CD4-positive, CD25-positive, alpha-beta regulatory T cell (primary cell): ENCODE measurements around the gene BEGAIN. TPM values are rescaled to one million over a fixed set of nuclear protein-coding genes. Genes with fewer than 3 reads are reported as not detected.
A peak's percentile ranks its signal among the peaks of the same experiment; 100 is the strongest.

ENCODE experiments used
- ATAC-seq, 2 donors: fragments of 150-1000 bp; cut with Tn5 transposase; one replicate each; pipeline ENCODE4 v1.10.0; 2021; ENCODE audit warnings: low read depth in 2 of 2, moderate number of reproducible peaks in 2 of 2, moderate library complexity in 1 of 2
- DNase-seq, 3 donors: peaks; one replicate each; pipeline versions ENCODE4 v3.0.0 to v3.0.0-alpha.2; 2012 to 2022; ENCODE audit warnings: mixed read lengths in 1 of 3
- H3K27ac ChIP-seq: one replicate; pipeline ENCODE4 v1.7.0; 2013; ENCODE audit warnings: mild to moderate bottlenecking, low read length; ENCODE audit not compliant: insufficient read depth, poor library complexity, severe bottlenecking
- H3K27me3 ChIP-seq: one replicate; pipeline ENCODE4 v1.7.0; 2013; ENCODE audit warnings: low read length; ENCODE audit not compliant: control insufficient read depth, insufficient read depth
- H3K36me3 ChIP-seq: one replicate; pipeline ENCODE4 v1.7.0; 2013; ENCODE audit warnings: mild to moderate bottlenecking, low read length, moderate library complexity; ENCODE audit not compliant: control insufficient read depth, insufficient read depth
- H3K4me1 ChIP-seq: 2 replicates; pipeline ENCODE4 v1.7.0; 2013; ENCODE audit warnings: mild to moderate bottlenecking, low read length; ENCODE audit not compliant: insufficient read depth, control insufficient read depth, poor library complexity, severe bottlenecking
- H3K4me3 ChIP-seq: one replicate; pipeline ENCODE4 v1.7.0; 2013; ENCODE audit warnings: low read depth, mild to moderate bottlenecking, low read length, moderate library complexity
- H3K9me3 ChIP-seq, 2 experiments: 1 replicate in 1 of 2; 2 replicates in 1 of 2; pipeline ENCODE4 v1.7.0; 2013; ENCODE audit warnings: low read length in 2 of 2, mild to moderate bottlenecking in 1 of 2, moderate library complexity in 1 of 2; ENCODE audit not compliant: control insufficient read depth in 2 of 2
- H3K27ac Mint-ChIP-seq, 3 donors: one replicate each; pipeline ENCODE4 v1.8.0; 2020 to 2022; ENCODE audit warnings: mild to moderate bottlenecking in 3 of 3, mixed read lengths in 3 of 3, moderate library complexity in 2 of 3
- H3K27me3 Mint-ChIP-seq: one replicate; pipeline ENCODE4 v1.8.0; 2022; ENCODE audit warnings: mild to moderate bottlenecking, mixed read lengths
- H3K36me3 Mint-ChIP-seq: one replicate; pipeline ENCODE4 v1.8.0; 2020; ENCODE audit warnings: mixed read lengths
- H3K4me1 Mint-ChIP-seq, 4 donors: one replicate each; pipeline ENCODE4 v1.8.0; 2020 to 2022; ENCODE audit warnings: mixed read lengths in 4 of 4, mild to moderate bottlenecking in 1 of 4
- H3K4me3 Mint-ChIP-seq, 4 donors: one replicate each; pipeline ENCODE4 v1.8.0; 2020 to 2022; ENCODE audit warnings: mild to moderate bottlenecking in 4 of 4, mixed read lengths in 4 of 4, moderate library complexity in 3 of 4
- H3K9me3 Mint-ChIP-seq, 7 donors: one replicate each; pipeline ENCODE4 v1.8.0; 2020 to 2022; ENCODE audit warnings: mixed read lengths in 7 of 7, mild to moderate bottlenecking in 3 of 7, moderate library complexity in 2 of 7
- polyA plus RNA-seq, 4 donors: library from polyadenylated mRNA; unstranded; fragments of 300-500 nt; fragmentation: Illumina TruSeq; gene quantifications; one replicate each; pipeline ENCODE4 v1.2.3, GENCODE V29; 2021
- total RNA-seq: library from RNA; stranded (reverse); gene quantifications from one replicate; pipeline ENCODE4 v1.2.3, GENCODE V29; 2022

The BEGAIN gene
- total and polyA plus RNA-seq, 5 donors from 2014 or later, result 0.29 to 1.3 (median 0.50) TPM; not detected in 1

- no peaks in the 10 kb centered on the region for H3K36me3 ChIP-seq
- Mint-ChIP-seq H3K27ac (peak overlapping the region in 1 of 3 donors; percentile 26), H3K9me3 (peaks cover 0 to 2% (median 0%) of the 10 kb centered on the region in 7 donors), H3K36me3 (no peaks in the 10 kb centered on the region), H3K4me1 (peaks cover 0 to 13% (median 2%) of the 10 kb centered on the region in 4 donors), H3K27me3 (peaks cover 53% of the 10 kb centered on the region), H3K4me3 (peak overlapping the region in 2 of 4 donors; percentile 10 to 31)
- H3K4me1 ChIP-seq, result peaks cover 13% of the 10 kb centered on the region
- H3K27me3 ChIP-seq, result no peaks in the 10 kb centered on the region
- H3K9me3 ChIP-seq, result no peaks in the 10 kb centered on the region
- H3K27ac ChIP-seq, result no peak overlapping the region
- ATAC-seq (no peak), DNase-seq (no peak)
- H3K4me3 ChIP-seq, result no peak overlapping the region
These were observed 17.4 kb downstream of the BEGAIN start for GRCh38 chr14:100569734-100570286.

- Mint-ChIP-seq H3K4me3 (peak overlapping the region; percentile 27 to 71 (median 47)), H3K27me3 (peaks cover 57% of the 10 kb centered on the region), H3K9me3 (peaks cover 0 to 2% (median 0%) of the 10 kb centered on the region in 7 donors), H3K36me3 (no peaks in the 10 kb centered on the region), H3K4me1 (peaks cover 0 to 13% (median 3%) of the 10 kb centered on the region in 4 donors), H3K27ac (peak overlapping the region in 1 of 3 donors; percentile 62)
- peaks cover 13% of the 10 kb centered on the region for H3K4me1 ChIP-seq
- DNase-seq (no peak), ATAC-seq (no peak)
- no peaks in the 10 kb centered on the region for H3K27me3 ChIP-seq
- no peak overlapping the region for H3K27ac ChIP-seq
- H3K36me3 ChIP-seq, result no peaks in the 10 kb centered on the region
- no peak overlapping the region for H3K4me3 ChIP-seq
- no peaks in the 10 kb centered on the region for H3K9me3 ChIP-seq
These were observed 18.1 kb downstream of the BEGAIN start for GRCh38 chr14:100568998-100569733.

GRCh38 chr14:100568164-100568997 is 18.8 kb downstream of the BEGAIN start:
- peaks cover 13% of the 10 kb centered on the region for H3K4me1 ChIP-seq
- H3K27ac ChIP-seq, result no peak overlapping the region
- H3K27me3 ChIP-seq, result no peaks in the 10 kb centered on the region
- no peaks in the 10 kb centered on the region for H3K9me3 ChIP-seq
- no peak overlapping the region for H3K4me3 ChIP-seq
- Mint-ChIP-seq H3K9me3 (peaks cover 0 to 2% (median 0%) of the 10 kb centered on the region in 7 donors), H3K27me3 (peaks cover 63% of the 10 kb centered on the region), H3K36me3 (no peaks in the 10 kb centered on the region), H3K4me3 (no peak overlapping the region), H3K4me1 (peaks cover 0 to 13% (median 5%) of the 10 kb centered on the region in 4 donors), H3K27ac (no peak overlapping the region)
- ATAC-seq (no peak), DNase-seq (no peak)
- H3K36me3 ChIP-seq, result no peaks in the 10 kb centered on the region

GRCh38 chr14:100567877-100568163 is 19.4 kb downstream of the BEGAIN start:
- no peaks in the 10 kb centered on the region for H3K36me3 ChIP-seq
- H3K4me1 Mint-ChIP-seq, result peaks cover 0 to 11% (median 5%) of the 10 kb centered on the region in 4 donors
- H3K27ac ChIP-seq, result no peak overlapping the region
- no peaks in the 10 kb centered on the region for H3K27me3 ChIP-seq
- H3K27ac Mint-ChIP-seq, result no peak overlapping the region
- no peaks in the 10 kb centered on the region for H3K36me3 Mint-ChIP-seq
- no peaks in the 10 kb centered on the region for H3K9me3 ChIP-seq
- peaks cover 13% of the 10 kb centered on the region for H3K4me1 ChIP-seq
- H3K27me3 Mint-ChIP-seq, result peaks cover 62% of the 10 kb centered on the region
- ATAC-seq, result no peak
- H3K4me3 Mint-ChIP-seq, result no peak overlapping the region
- H3K9me3 Mint-ChIP-seq, result peaks cover 0 to under 1% (median 0%) of the 10 kb centered on the region in 7 donors
- no peak overlapping the region for H3K4me3 ChIP-seq
- no peak for DNase-seq

GRCh38 chr14:100567009-100567876 is 20.0 kb downstream of the BEGAIN start:
- no peaks in the 10 kb centered on the region for H3K27me3 ChIP-seq
- H3K4me3 ChIP-seq, result no peak overlapping the region
- ATAC-seq (peak in 1 of 2 donors; percentile 2), DNase-seq (no peak)
- no peaks in the 10 kb centered on the region for H3K36me3 ChIP-seq
- peak overlapping the region in 1 of 4 donors; percentile 60 for H3K4me3 Mint-ChIP-seq
- H3K27ac ChIP-seq, result no peak overlapping the region
- H3K27ac Mint-ChIP-seq, result no peak overlapping the region
- H3K4me1 Mint-ChIP-seq, result peaks cover 0 to 11% (median 3%) of the 10 kb centered on the region in 4 donors
- no peaks in the 10 kb centered on the region for H3K9me3 Mint-ChIP-seq
- H3K4me1 ChIP-seq, result peaks cover 13% of the 10 kb centered on the region
- no peaks in the 10 kb centered on the region for H3K9me3 ChIP-seq
- H3K36me3 Mint-ChIP-seq, result no peaks in the 10 kb centered on the region
- peaks cover 57% of the 10 kb centered on the region for H3K27me3 Mint-ChIP-seq

GRCh38 chr14:100566586-100566985 is 20.6 kb downstream of the BEGAIN start:
- no peak overlapping the region for H3K27ac ChIP-seq
- no peaks in the 10 kb centered on the region for H3K36me3 ChIP-seq
- H3K36me3 Mint-ChIP-seq, result no peaks in the 10 kb centered on the region
- no peak overlapping the region for H3K4me3 ChIP-seq
- H3K9me3 ChIP-seq, result no peaks in the 10 kb centered on the region
- H3K27me3 ChIP-seq, result no peaks in the 10 kb centered on the region
- no peak overlapping the region for H3K27ac Mint-ChIP-seq
- peaks cover 0 to 11% (median 3%) of the 10 kb centered on the region in 4 donors for H3K4me1 Mint-ChIP-seq
- H3K9me3 Mint-ChIP-seq, result no peaks in the 10 kb centered on the region
- peak overlapping the region in 1 of 4 donors; percentile 60 for H3K4me3 Mint-ChIP-seq
- no peak for ATAC-seq
- DNase-seq, result no peak
- peaks cover 55% of the 10 kb centered on the region for H3K27me3 Mint-ChIP-seq
- H3K4me1 ChIP-seq, result peaks cover 13% of the 10 kb centered on the region

GRCh38 chr14:100566119-100566518 is 21.1 kb downstream of the BEGAIN start:
- Mint-ChIP-seq H3K4me3 (peak overlapping the region in 2 of 4 donors; percentile 26 to 31), H3K27me3 (peaks cover 50% of the 10 kb centered on the region), H3K27ac (no peak overlapping the region), H3K36me3 (no peaks in the 10 kb centered on the region), H3K4me1 (peaks cover 0 to 11% (median 3%) of the 10 kb centered on the region in 4 donors), H3K9me3 (no peaks in the 10 kb centered on the region)
- Histone ChIP-seq H3K27me3 (no peaks in the 10 kb centered on the region), H3K4me1 (peaks cover 13% of the 10 kb centered on the region), H3K4me3 (no peak overlapping the region), H3K36me3 (no peaks in the 10 kb centered on the region), H3K9me3 (no peaks in the 10 kb centered on the region), H3K27ac (no peak overlapping the region)
- DNase-seq (no peak), ATAC-seq (no peak)
